H9 (cell line): ENCODE results near the gene ALG9. TPM values are rescaled to one million over a fixed set of nuclear protein-coding genes. Genes with fewer than 3 reads are reported as not detected.

Source experiments
- DNase-seq: peaks from one replicate; pipeline ENCODE4 v3.0.0-alpha.2; 2017
- H2AFZ ChIP-seq: one replicate; pipeline ENCODE4 v1.6.1; 2013; ENCODE audit warnings: mild to moderate bottlenecking, low read length, control low read depth, moderate library complexity
- H2AK5ac ChIP-seq: 2 replicates; pipeline ENCODE4 v1.6.1; 2013; ENCODE audit warnings: low read length, control low read depth, mixed read lengths; ENCODE audit not compliant: insufficient read length
- H2BK120ac ChIP-seq: one replicate; pipeline ENCODE4 v1.6.1; 2013; ENCODE audit warnings: low read depth, mild to moderate bottlenecking, low read length, control low read depth, inconsistent platforms; ENCODE audit not compliant: poor library complexity, severe bottlenecking
- H2BK12ac ChIP-seq: 2 replicates; pipeline ENCODE4 v1.6.1; 2013; ENCODE audit warnings: low read length, control low read depth, mixed read lengths, low read depth; ENCODE audit not compliant: insufficient read length
- H2BK15ac ChIP-seq: 2 replicates; pipeline ENCODE4 v1.6.1; 2013; ENCODE audit warnings: low read depth, low read length, control low read depth
- H2BK20ac ChIP-seq: one replicate; pipeline ENCODE4 v1.6.1; 2013; ENCODE audit warnings: low read depth, mild to moderate bottlenecking, low read length, control low read depth, inconsistent platforms; ENCODE audit not compliant: poor library complexity, severe bottlenecking
- H2BK5ac ChIP-seq: 2 replicates; pipeline ENCODE4 v1.6.1; 2013; ENCODE audit warnings: low read length, control low read depth, mixed read lengths; ENCODE audit not compliant: insufficient read length
- H3K14ac ChIP-seq: 2 replicates; pipeline ENCODE4 v1.6.1; 2013; ENCODE audit warnings: low read length, control low read depth; ENCODE audit not compliant: insufficient read depth
- H3K18ac ChIP-seq: 2 replicates; pipeline ENCODE4 v1.6.1; 2013; ENCODE audit warnings: low read depth, mild to moderate bottlenecking, mixed read lengths, low read length, control low read depth; ENCODE audit not compliant: insufficient read length
- H3K23ac ChIP-seq: 2 replicates; pipeline ENCODE4 v1.6.1; 2013; ENCODE audit warnings: low read length, control low read depth, mixed read lengths, low read depth; ENCODE audit not compliant: insufficient read length
- H3K23me2 ChIP-seq: 2 replicates; pipeline ENCODE4 v1.6.1; 2013; ENCODE audit warnings: low read depth, mild to moderate bottlenecking, mixed read lengths, low read length, control low read depth; ENCODE audit not compliant: insufficient read length, poor library complexity, severe bottlenecking
- H3K27ac ChIP-seq: 2 replicates; pipeline ENCODE4 v1.5.1; 2013; ENCODE audit warnings: low read length, control low read depth, mixed read lengths, low read depth; ENCODE audit not compliant: insufficient read length
- H3K27me3 ChIP-seq: 2 replicates; pipeline ENCODE4 v1.6.1; 2013; ENCODE audit warnings: low read length, control low read depth, inconsistent platforms; ENCODE audit not compliant: insufficient read depth
- H3K4ac ChIP-seq: 2 replicates; pipeline ENCODE4 v1.6.1; 2013; ENCODE audit warnings: low read depth, mild to moderate bottlenecking, control low read depth, inconsistent platforms, low read length, moderate library complexity
- H3K4me1 ChIP-seq: 2 replicates; pipeline ENCODE4 v1.6.1; 2013; ENCODE audit warnings: low read length, control low read depth, inconsistent platforms; ENCODE audit not compliant: insufficient read depth
- H3K4me2 ChIP-seq: 2 replicates; pipeline ENCODE4 v1.6.1; 2013; ENCODE audit warnings: low read length, control low read depth, mixed read lengths; ENCODE audit not compliant: insufficient read length, insufficient read depth
- H3K56ac ChIP-seq: 2 replicates; pipeline ENCODE4 v1.6.1; 2013; ENCODE audit warnings: low read depth, mild to moderate bottlenecking, mixed read lengths, low read length, control low read depth; ENCODE audit not compliant: insufficient read length
- H3K79me1 ChIP-seq: 2 replicates; pipeline ENCODE4 v1.6.1; 2013; ENCODE audit warnings: low read depth, mild to moderate bottlenecking, moderate library complexity, low read length, control low read depth, inconsistent platforms; ENCODE audit not compliant: insufficient read depth, poor library complexity, severe bottlenecking
- H3K79me2 ChIP-seq: 2 replicates; pipeline ENCODE4 v1.6.1; 2013; ENCODE audit warnings: low read length, control low read depth, inconsistent platforms; ENCODE audit not compliant: insufficient read depth
- H3K9ac ChIP-seq: 2 replicates; pipeline ENCODE4 v1.6.1; 2013; ENCODE audit warnings: low read length, control low read depth, mixed read lengths; ENCODE audit not compliant: insufficient read length; ENCODE audit errors: extremely low read depth
- H3K9me3 ChIP-seq: one replicate; pipeline ENCODE4 v1.6.1; 2013; ENCODE audit warnings: low read depth, low read length, inconsistent platforms; ENCODE audit not compliant: control insufficient read depth
- H3T11ph ChIP-seq: one replicate; pipeline ENCODE4 v1.6.1; 2013; ENCODE audit warnings: mild to moderate bottlenecking, low read length, control low read depth, inconsistent platforms
- H4K20me1 ChIP-seq: one replicate; pipeline ENCODE4 v1.6.1; 2013; ENCODE audit not compliant: control insufficient read depth, insufficient read length, insufficient read depth
- H4K5ac ChIP-seq: 2 replicates; pipeline ENCODE4 v1.6.1; 2013; ENCODE audit warnings: low read depth, mild to moderate bottlenecking, mixed read lengths, low read length, control low read depth; ENCODE audit not compliant: insufficient read length
- H4K8ac ChIP-seq: replicated peaks from 2 replicates; pipeline ENCODE4 v1.6.1; 2013; ENCODE audit warnings: low read length, control low read depth, mixed read lengths, low read depth; ENCODE audit not compliant: insufficient read length
- H4K91ac ChIP-seq: 2 replicates; pipeline ENCODE4 v1.6.1; 2013; ENCODE audit warnings: low read depth, mild to moderate bottlenecking, moderate library complexity, mixed read lengths, low read length, control low read depth; ENCODE audit not compliant: insufficient read length
- H3K27ac Mint-ChIP-seq, 3 experiments: 2 replicates in 2 of 3; 3 replicates in 1 of 3; pipeline ENCODE4 v1.8.0; 2020 to 2021; ENCODE audit warnings: mixed read lengths in 3 of 3, mild to moderate bottlenecking in 1 of 3, moderate library complexity in 1 of 3
- H3K27me3 Mint-ChIP-seq: 2 replicates; pipeline ENCODE4 v1.8.0; 2021; ENCODE audit warnings: low read depth, mild to moderate bottlenecking, moderate library complexity, mixed read lengths
- H3K36me3 Mint-ChIP-seq, 3 experiments: 2 replicates in 2 of 3; 3 replicates in 1 of 3; pipeline ENCODE4 v1.8.0; 2020 to 2021; ENCODE audit warnings: low read depth in 3 of 3, mixed read lengths in 3 of 3; ENCODE audit not compliant: insufficient read depth in 1 of 3
- H3K4me1 Mint-ChIP-seq, 2 experiments: 2 replicates each; pipeline ENCODE4 v1.8.0; 2020; ENCODE audit warnings: mixed read lengths in 2 of 2
- H3K4me3 Mint-ChIP-seq, 2 experiments: 2 replicates in 1 of 2; 3 replicates in 1 of 2; pipeline ENCODE4 v1.8.0; 2020 to 2021; ENCODE audit warnings: mild to moderate bottlenecking in 2 of 2, mixed read lengths in 2 of 2, moderate library complexity in 1 of 2
- H3K9me3 Mint-ChIP-seq, 2 experiments: 2 replicates in 1 of 2; 3 replicates in 1 of 2; pipeline ENCODE4 v1.8.0; 2020; ENCODE audit warnings: mild to moderate bottlenecking in 2 of 2, mixed read lengths in 2 of 2, moderate library complexity in 1 of 2
- WGBS: extraction: QIAGEN DNeasy Blood & Tissue Kit; methylation state at CpG from one replicate; pipeline ENCODE4 v1.1.7; 2013; ENCODE audit warnings: missing lambda C conversion rate, low lambda C conversion rate, mixed read lengths; ENCODE audit not compliant: insufficient read length; ENCODE audit errors: extremely low coverage; 5-methylcytosine and 5-hydroxymethylcytosine counted together
- total RNA-seq: library from RNA; stranded (reverse); gene quantifications from 2 replicates; pipeline ENCODE4 v1.2.1, GENCODE V29; 2021
- TF ChIP-seq, protein P1 (sequence below): fragments of 200-600 bp; sonication (generic); conservative IDR thresholded peaks from 3 replicates; pipeline ENCODE4 v1.8.0; 2021; ENCODE audit warnings: antibody characterized with exemption, mild to moderate bottlenecking

Gene ALG9
- total RNA-seq, 1 experiment from 2014 or later = 26.0 TPM

- H4K5ac ChIP-seq = no peak overlapping the region
- no peak overlapping the region for H3K4ac ChIP-seq
- H3K56ac ChIP-seq = no peak overlapping the region
- H4K20me1 ChIP-seq = no peaks in the 10 kb centered on the region
- no peak overlapping the region for H3K27ac ChIP-seq
- TF ChIP-seq, protein P1, sequence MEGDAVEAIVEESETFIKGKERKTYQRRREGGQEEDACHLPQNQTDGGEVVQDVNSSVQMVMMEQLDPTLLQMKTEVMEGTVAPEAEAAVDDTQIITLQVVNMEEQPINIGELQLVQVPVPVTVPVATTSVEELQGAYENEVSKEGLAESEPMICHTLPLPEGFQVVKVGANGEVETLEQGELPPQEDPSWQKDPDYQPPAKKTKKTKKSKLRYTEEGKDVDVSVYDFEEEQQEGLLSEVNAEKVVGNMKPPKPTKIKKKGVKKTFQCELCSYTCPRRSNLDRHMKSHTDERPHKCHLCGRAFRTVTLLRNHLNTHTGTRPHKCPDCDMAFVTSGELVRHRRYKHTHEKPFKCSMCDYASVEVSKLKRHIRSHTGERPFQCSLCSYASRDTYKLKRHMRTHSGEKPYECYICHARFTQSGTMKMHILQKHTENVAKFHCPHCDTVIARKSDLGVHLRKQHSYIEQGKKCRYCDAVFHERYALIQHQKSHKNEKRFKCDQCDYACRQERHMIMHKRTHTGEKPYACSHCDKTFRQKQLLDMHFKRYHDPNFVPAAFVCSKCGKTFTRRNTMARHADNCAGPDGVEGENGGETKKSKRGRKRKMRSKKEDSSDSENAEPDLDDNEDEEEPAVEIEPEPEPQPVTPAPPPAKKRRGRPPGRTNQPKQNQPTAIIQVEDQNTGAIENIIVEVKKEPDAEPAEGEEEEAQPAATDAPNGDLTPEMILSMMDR = no peak
- H2BK5ac ChIP-seq = no peak overlapping the region
- WGBS = no CpG with 5 or more reads among the region's 1 CpG
- no peaks in the 10 kb centered on the region for H3K79me2 ChIP-seq
- peaks cover 3 to 6% of the 10 kb centered on the region in 2 experiments for H3K4me1 Mint-ChIP-seq
- H2BK120ac ChIP-seq = no peak overlapping the region
- no peak overlapping the region for H3K4me2 ChIP-seq
- H4K8ac ChIP-seq = no peak overlapping the region
- H3K9me3 ChIP-seq = no peaks in the 10 kb centered on the region
- no peak overlapping the region for H2BK15ac ChIP-seq
- no peak overlapping the region for H2BK20ac ChIP-seq
- H2AFZ ChIP-seq = no peak overlapping the region
- H3K27me3 ChIP-seq = no peaks in the 10 kb centered on the region
- no peaks in the 10 kb centered on the region for H3K9me3 Mint-ChIP-seq
- H3K27ac Mint-ChIP-seq = peak overlapping the region in 1 of 3 experiments; percentile 5; a peak in 1 of 7 replicates
- peaks cover 1 to 3% (median 3%) of the 10 kb centered on the region in 3 experiments; a peak in 3 of 7 replicates for H3K36me3 Mint-ChIP-seq
- H3K9ac ChIP-seq = no peak overlapping the region
- H3K27me3 Mint-ChIP-seq = no peaks in the 10 kb centered on the region
- no peak overlapping the region for H3T11ph ChIP-seq
- H3K23ac ChIP-seq = no peak overlapping the region
- DNase-seq = no peak
- no peak overlapping the region for H2AK5ac ChIP-seq
- H3K4me1 ChIP-seq = no peaks in the 10 kb centered on the region
- no peak overlapping the region for H3K18ac ChIP-seq
- H3K4me3 Mint-ChIP-seq = no peak overlapping the region
- H3K23me2 ChIP-seq = no peaks in the 10 kb centered on the region
- H4K91ac ChIP-seq = no peak overlapping the region
- no peak overlapping the region for H2BK12ac ChIP-seq
- no peak overlapping the region for H3K14ac ChIP-seq
- no peaks in the 10 kb centered on the region for H3K79me1 ChIP-seq
Observed at GRCh38 chr11:111807076-111807475, 64.3 kb downstream of the ALG9 start.
